ENCODE measurements around the gene ADCY1. TPM values are rescaled to one million over a fixed set of nuclear protein-coding genes. Genes with fewer than 3 reads are reported as not detected.

Gene ADCY1
- total RNA-seq, 1 experiment from 2014 or later = 2.3 TPM

DNA sequence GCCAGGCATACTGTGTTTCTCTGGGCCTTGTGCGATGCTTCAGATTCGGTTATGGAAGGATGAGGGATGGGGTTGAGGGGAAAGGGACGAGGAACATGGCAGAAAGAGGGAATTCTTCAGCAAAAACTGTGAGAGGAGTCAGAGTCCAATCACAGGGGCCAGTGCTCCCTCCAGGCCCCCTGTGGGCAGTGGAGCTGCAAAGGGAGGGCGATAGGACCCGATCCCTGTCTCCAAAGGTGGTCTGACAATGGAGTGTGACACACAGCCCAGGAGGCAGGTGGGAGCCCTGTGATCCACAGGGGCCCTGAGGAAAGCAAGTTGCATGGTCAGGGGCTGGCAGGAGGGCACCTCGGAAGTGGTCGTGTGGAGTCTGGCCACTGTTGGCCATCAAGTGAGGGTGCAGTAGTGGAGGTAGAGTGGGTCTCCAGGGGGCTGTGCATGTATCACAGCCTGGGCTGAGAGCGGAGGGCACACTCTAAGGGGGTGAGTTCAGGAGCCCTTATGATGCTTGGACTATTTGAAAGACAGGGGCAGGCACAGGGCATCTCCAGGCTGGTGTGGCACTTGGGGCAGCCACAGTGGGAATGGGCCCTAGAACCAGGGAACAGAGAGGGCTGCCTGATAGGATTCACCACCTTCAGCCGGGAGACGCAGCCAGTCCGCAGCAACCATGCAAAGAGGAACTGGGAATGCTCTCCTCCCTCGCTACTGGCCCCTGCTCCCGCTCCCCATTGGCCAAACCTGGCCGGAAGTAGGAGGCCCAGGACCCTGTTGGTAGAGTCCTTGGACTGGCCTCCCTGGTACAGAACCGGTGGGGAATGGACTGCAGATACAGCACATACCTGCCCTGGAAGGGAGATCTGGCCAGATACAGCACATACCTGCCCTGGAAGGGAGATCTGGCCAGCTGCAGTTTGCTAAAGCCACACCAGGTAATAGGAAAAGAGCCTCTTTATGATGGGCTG is 115.9 kb downstream of the ADCY1 start:
- no peak for DNase-seq (ENCODE audit: low spot score)

DNA sequence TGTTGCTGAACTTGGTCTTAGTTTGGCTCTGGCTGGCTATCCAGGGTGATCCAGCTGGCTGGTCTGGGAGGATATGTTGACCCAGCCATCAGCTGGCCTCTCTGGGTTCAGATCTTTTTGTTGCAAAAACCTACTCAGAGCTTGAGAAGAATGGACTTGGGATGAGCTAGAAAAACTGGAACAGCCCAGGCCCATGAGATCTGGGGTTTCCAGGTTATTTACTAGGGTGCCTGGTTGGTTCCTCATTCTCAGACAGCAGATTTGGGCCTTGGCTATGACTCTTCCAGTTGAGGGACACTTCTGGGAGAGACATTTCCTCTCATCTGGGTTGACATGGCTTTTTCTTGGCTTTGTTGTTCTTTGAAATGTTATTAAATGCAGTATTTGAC is 116.6 kb downstream of the ADCY1 start:
- no peak for DNase-seq (ENCODE audit: low spot score)

DNA sequence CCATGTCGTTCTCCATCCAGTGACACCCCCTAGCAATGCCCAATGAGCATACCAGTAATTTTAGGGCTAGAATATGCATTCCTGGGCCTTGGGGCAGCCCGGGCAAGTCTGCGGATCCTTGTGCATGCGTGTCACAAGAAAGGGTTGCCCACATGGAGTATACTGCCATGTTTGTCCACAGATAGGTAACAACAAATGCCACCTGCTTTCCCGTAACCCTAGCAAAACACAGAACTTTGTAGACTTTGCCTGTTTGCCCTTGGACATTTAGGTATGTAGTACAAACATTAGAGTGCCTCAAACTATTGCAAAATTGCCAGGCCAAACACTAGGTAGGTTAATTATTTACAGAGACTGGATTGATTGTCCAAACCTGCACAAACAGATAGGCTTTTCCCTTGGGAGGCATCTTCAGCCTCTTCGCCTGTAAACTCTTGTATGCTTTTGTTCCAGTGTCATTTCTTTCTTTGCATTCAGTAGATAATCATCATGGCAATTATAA is 117.0 kb downstream of the ADCY1 start:
- DNase-seq (ENCODE audit: low spot score) = no peak

DNA sequence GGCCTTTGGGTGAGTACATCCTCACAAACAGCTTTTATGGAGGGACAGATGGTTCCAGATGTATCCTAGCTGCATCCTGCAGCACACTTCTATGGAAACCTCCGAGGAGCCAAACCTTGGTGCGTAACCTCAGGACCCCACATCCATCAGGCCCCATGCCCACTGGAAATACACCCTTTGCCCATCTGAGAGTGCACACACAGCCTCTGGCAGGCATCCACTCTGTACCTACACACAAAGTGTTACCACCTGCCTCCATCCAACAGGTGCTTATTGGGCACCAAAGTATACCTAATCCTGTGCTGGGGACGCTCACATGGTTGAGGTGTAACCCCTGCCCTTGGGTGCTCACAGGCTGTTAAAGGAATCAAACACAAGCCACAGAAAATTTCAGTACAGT is 117.9 kb downstream of the ADCY1 start:
- DNase-seq (ENCODE audit: low spot score) = no peak

DNA sequence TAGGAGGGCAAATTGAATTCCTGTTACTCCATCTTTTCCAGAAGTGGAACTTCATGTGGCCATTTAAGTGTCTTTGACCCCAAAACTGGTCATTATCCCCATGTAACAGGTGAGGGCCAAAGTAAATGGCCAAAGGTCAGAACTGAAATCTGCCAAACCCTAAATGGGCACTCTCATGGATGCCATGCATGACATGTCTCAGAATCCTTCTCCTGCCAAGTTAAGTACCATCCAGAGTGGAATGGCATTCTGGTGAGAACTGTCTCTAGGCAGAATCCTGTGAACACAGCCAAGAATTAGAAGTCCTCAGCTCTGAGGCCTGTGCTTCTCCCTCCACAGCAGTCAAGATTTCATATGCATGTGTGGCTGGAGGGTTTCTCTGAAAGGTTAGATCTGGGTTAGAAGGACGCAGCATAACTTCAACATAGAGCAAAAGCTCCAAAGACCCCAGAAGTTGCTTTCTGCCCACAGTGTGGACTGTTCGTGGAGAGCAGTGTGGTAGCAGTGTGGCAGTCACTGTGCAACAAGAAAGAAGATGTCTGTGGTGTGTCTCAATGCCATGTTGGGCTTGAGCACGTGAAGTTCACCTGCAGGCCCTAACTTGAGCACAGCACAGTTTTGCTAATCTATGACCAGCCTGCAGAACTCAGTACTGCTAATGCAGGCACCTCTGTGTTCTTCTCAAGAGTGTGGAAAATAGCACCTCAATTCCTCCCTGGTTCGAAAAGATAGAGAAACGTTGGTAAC is 121.3 kb downstream of the ADCY1 start:
- no peak for DNase-seq (ENCODE audit: low spot score)

DNA sequence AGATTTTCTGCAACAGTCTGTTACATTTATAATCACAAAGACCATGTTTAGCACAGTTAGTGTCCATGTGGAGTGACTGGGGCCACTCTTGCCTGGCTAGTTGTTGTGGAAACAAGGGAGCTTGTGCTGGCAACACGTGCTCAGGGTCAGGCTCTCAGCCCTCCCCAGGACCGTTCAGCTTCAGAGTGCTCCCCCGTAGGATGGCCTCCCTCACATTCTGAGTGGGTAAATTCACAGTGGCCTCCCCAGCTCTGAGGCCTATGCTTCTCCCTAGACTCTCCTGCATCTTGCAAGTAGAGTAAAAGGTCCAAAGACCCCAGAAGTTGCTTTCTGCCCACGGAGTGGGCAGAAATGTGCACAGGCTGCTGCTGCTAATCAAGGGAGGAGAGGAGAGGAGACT is 122.3 kb downstream of the ADCY1 start:
- no peak for DNase-seq (ENCODE audit: low spot score)

DNA sequence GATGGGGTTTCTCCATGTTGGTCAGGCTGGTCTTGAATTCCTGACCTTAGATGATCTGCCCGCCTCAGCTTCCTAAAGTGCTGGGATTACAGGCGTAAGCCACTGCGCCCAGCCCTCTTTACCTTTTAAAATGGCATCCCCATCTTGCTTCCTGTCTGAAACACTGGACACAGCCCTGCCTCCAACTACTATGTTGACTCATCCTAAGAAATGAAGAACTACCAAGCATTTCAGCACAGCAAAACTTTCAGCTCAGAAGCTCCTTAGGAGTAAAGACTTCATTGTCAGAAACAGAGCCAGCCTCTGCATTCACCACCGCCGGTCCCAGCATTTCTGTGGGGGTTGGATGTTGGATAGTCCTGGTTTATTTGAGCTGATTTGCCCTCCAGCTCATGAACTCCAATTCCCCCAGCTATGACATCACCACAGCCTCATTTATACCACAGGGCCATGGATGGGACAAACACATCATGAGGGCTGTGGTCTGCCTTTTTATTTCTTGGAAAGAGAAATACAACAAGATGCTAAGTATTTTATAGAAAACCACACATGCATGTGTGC is 123.5 kb downstream of the ADCY1 start:
- no peak for DNase-seq (ENCODE audit: low spot score)

DNA sequence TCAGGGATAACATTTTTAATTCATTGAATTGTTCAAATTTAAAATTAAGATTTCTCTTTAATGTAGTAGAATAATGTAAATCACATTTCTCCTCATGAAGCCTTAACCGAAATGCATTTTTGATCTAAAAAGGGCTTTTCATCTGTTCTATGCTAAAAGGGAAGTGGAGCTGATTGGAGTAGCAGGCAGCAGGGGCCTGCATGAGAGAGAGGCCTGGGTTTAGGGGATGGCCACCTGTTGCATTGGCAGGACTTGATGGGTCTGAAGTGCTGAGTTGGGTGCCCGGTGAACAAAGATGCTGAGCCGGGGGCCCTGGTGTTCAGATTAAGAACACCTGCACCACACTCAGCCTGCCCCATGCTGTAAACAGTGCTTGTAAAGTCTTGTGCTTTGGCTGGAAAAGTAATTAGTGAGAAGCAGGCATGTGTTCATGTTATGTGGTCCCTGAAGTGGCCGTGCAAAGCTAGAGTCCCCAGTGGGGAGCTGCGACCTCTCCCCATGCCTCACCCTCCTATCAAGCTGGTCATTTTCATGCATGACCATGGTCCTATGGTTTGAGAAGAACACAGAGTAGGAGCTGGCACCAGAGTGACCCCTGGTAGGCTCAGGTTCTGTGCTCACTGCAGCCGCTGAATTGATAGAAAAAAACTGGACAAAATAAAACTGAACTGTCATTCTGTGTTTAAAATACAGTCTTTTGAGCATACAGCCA is 124.3 kb downstream of the ADCY1 start:
- no peak for DNase-seq (ENCODE audit: low spot score)

DNA sequence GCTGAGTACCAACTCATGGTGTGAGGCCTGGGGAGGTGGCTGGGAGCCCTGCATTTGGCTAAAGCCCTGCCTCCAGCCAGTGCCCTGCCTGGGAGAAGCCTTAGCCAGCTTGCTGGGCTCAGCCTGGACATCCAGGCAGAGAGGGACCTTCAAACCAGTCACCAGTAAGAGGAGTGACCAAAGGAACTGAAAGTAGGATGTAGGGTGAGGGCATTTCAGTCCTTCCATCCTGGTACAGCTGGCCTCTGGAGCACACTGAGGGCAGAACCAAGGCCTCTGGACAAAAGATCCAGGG is 124.8 kb downstream of the ADCY1 start:
- no peak for DNase-seq (ENCODE audit: low spot score)

DNA sequence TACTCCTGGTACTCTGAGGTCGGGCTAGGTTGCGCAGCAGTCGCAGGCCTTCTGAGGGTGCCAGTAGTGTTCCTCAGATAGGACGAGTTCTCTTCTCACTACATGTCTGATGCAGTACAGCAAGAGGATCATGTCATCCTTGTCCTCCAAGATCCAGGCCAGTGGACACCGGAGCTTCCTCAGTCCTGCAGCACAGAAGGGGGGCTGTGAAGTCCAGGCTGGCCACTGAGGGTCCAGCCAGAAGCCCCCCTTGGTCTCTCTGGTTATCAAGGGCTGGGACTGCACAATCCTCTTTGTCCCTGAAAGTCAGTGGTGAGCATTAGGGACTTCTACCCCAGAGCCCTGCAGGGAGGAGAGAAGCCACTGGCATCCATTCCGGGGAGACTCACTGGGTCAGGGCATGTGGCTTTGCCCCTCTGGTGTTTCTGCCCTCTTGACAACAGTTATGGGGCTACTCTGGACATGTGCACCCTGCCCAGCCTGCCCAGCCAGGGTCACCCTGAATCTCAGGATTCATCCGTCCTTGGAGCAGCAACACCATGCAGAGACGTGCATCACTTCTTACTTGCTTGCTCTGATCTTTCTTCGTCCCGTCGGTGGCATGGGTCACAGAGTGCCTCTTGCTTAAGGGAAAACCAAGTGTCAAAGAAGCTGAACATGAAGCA is 125.7 kb downstream of the ADCY1 start:
- DNase-seq (ENCODE audit: low spot score) = no peak

DNA sequence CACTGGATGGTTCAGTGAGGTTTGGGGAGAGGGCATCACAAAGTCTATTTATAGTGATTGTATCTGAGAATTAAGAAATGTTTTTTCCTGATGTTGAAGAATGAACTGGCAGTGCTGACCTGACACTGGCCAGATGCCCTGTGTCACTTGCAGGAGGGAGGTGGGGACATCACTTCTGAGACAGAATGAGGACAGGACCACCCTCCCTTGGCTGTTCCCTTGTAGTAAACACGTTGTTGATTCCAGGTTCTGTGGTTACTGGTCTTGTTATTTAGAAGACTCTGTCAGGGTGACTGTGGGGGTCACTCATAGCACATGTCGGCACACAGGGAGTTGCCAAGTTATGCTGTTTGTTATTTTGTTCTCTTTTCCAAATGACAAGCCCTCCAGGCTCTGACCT is 126.4 kb downstream of the ADCY1 start:
- DNase-seq (ENCODE audit: low spot score) = no peak

DNA sequence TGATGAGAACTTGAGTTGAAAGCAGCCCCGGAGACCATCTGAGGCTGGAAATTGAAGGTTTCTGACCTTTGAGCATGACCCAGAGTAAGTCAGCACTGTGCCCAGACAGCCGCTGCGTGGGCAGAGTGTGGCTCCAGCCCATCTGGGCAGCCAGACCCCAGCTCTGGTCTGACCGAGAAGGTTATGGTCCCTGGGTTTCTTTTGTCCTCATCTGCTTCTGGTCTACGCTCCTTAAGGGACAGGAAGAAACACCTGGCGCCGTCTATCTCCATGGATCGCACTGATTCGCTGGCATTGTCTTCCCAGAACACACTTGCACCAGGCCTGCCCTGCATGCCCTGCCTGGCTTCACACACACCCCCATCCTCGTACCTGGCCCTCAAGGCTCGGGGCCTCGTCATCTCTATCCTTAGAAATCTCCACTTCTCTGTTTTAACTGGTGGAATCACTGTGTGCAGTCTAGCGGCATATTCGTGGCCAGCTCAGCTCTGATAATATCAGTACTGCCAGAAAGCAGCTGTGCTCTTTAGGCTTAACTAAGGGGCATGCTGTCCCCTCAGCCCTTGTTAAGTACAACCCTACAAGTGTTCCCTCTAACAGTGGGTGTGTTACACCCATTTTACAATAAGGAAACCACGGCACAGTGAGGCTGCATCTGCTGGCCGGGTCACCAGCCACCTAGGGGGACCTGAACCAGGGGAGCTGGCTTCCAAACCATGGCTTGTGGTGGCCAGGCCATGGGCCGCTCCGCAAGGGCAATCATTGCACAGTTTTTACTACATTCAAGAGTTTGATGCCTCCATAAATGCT is 127.7 kb downstream of the ADCY1 start:
- no peak for DNase-seq (ENCODE audit: low spot score)

DNA sequence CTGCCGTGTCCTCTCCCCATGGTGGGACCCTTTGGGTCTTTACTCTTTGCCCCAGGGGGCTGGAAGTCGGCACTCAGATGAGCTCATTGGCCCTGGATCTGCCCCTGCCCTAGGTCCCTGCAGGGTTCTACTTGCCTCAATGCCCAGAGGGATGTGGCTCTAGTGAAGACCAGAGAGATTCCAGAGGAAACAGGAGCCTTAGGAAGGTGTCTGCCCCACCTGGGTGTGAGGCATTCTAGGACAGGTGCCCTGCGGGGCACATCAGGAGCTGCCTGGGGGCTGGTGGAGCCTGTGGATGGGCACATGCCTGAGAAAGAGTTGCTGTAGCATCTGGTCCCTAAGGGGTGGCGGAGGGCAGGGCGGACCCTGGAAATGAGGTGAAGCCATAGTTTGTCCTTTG is 128.6 kb downstream of the ADCY1 start:
- no peak for DNase-seq (ENCODE audit: low spot score)

DNA sequence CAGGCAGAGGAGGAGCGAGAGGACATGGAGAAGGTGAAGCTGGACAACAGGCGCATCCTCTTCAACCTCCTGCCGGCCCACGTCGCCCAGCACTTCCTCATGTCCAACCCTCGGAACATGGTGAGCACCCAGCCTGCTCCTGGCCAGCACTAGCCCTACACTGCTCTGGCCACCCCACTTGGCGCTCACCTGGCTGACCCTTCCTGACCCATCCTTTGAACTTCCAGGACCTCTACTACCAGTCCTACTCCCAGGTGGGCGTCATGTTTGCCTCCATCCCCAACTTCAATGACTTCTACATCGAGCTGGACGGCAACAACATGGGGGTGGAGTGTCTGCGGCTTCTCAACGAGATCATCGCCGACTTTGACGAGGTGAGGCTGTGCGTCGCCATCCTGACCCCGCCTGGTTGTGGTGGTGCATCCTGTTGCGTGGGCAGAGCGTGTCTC is 129.2 kb downstream of the ADCY1 start:
- DNase-seq (ENCODE audit: low spot score) = no peak

DNA sequence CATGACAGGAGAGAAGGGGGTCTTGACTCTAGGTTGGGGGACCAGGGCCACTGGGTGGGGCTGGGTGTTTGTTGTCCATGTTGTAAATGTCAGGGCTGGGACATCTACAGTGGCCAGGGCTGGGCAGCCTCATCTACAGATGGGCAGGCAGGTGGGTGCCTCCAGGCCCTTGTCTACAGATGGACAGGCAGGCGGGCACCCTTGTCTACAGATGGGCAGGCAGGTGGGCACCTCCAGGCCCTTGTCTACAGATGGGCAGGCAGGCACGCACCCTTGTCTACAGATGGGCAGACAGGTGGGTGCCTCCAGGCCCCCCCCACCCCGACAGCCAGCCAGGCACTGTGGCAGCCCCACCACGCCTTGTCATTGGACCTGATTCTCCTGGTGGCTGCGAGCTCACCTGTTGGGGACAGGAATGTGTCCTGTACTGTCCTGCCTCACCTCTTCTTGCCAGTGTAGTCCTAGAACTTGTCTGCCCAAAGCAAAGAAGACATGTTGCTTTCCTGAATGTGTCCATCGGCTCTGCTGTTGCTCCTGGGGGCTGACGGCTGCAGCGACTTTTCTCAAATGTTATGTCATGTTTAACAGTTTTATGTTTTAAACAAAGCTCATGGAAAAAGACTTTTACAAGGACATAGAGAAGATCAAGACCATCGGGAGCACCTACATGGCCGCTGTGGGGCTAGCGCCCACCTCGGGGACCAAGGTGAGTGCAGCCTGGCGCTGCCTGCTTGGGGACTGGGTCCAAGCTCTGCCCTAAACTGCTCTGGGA is 129.9 kb downstream of the ADCY1 start:
- DNase-seq (ENCODE audit: low spot score) = no peak

DNA sequence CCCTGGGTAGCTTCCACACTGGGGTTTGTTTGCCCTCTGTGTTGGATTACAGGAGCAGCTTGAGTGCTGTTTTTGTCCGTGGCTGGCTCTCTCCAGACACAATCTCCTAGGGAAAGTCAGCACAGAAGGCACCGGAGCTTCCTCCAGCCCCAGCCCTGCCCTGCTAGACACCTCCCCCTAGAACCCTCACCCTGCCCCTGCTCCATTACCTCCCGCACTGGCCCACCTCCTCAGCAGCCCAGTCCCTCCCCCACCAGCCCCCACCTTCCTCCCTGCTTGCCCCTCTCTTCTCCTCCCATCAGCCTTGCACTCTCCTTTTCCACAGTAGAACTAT is 130.5 kb downstream of the ADCY1 start:
- DNase-seq (ENCODE audit: low spot score) = no peak

DNA sequence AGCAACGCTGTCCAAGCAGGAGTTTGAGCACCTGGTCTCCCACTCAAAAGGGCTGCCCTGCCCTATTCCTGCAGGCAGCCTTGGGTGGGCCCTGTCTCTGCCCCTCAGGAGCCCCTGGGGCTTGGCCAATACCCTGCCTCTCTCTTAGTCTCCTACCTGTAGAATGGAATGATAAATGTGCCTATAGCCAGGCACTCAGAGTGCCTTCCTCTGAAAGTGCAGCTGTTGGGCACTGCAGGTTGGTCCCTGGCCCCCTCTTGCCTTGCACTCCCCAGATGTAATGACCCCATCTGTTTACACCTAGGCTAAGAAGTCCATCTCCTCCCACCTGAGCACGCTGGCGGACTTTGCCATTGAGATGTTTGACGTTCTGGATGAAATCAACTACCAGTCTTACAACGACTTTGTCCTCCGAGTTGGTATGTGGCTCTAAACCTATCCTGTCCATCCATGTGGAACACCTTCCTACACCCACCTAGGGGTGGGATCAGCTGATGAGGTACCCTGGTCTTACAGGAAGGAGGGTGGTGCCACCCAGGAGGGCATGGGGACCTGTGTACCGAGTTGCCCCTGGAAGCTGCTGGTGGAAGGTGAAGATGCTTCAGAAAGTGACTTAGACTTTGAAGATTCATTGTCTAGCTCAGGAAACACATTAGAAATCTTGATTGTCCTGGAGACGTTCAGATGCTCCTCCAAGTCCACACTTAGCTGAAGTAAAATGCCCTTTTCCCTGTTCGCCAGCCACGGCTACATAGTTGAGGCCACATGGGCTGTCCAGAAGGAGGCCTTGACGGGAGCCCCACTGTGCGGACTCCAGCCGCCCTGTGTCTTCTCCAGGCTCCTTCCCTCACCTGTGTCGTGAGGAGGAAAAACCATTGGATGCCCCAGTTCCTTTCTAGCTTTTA is 134.1 kb downstream of the ADCY1 start:
- no peak for DNase-seq (ENCODE audit: low spot score)

DNA sequence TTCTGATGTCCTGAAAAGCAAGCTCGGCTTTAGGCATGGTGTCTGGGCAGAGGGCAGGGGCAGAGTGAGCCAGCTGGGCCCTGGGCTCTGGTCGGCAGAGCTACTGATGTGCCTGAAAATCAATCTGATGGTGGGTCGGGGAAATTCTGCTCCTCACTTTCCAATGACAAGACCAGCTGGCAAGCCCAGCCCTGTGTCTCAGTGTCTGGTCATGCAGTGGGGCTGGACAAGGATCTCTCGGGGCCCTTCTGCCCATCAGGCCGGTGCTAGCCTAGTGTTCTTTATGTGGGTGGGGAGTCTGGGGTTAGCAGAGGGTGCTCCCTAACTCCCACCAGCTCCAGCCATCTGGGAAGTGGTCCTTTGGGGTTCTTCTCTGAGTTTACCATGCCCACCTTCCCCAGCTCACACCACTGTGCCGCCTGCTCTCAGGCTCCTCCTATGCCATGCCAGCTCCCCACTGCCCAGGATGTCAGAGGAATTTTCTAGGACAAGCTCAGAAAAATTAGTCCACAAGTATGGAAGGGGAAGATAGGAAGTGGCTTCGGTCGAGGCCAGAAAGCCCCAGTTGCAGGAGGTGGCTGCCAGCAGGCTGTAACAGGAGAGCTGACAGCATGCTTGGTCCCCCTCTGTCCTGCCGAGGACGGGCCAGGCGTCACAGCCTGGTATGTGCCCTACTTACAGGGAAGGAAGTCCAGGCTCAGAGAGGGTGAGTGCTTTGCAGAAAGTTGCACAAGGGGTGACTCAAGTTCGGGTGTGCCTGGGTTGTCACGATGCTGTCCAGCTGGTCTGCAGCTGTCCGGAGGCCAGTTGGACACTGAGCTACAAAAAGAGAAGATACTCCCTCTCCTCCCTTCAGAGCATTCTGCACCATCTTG is 135.2 kb downstream of the ADCY1 start:
- no peak for DNase-seq (ENCODE audit: low spot score)
